GM19023 (cell line): ENCODE measurements around the gene SLC25A44.
"Not testable (repeated sequence)": the region's sequence is repeated elsewhere in the genome, so short reads cannot be mapped to it uniquely, and the experiment has no call there.

Experiments used
- ATAC-seq: cut with Tn5 transposase; IDR thresholded peaks from one replicate; pipeline ENCODE4 v1.9.1; 2021; ENCODE audit warnings: mild to moderate bottlenecking, moderate library complexity; ENCODE audit not compliant: unreplicated experiment

SLC25A44 gene

GRCh38 chr1:156162430-156163037 lies 31.4 kb upstream of the SLC25A44 start:
- ATAC-seq: no peak

GRCh38 chr1:156163712-156164111 lies 30.2 kb upstream of the SLC25A44 start:
- no peak for ATAC-seq

GRCh38 chr1:156164125-156164831 lies 29.6 kb upstream of the SLC25A44 start:
- no peak for ATAC-seq

- ATAC-seq: no peak
Observed at GRCh38 chr1:156165083-156165482, 28.8 kb upstream of the SLC25A44 start.

GRCh38 chr1:156167536-156167935 lies 26.4 kb upstream of the SLC25A44 start:
- ATAC-seq: no peak

- ATAC-seq: no peak
Observed at GRCh38 chr1:156172696-156173470, 21.0 kb upstream of the SLC25A44 start.

GRCh38 chr1:156176610-156177210 lies 17.2 kb upstream of the SLC25A44 start:
- no peak for ATAC-seq

GRCh38 chr1:156177919-156178654 lies 15.8 kb upstream of the SLC25A44 start:
- ATAC-seq: no peak

- no peak for ATAC-seq
Observed at GRCh38 chr1:156180471-156180870, 13.4 kb upstream of the SLC25A44 start.

- not testable (repeated sequence) for ATAC-seq
Observed at GRCh38 chr1:156181391-156181924, 12.4 kb upstream of the SLC25A44 start.

- not testable (repeated sequence) for ATAC-seq
Observed at GRCh38 chr1:156182010-156182779, 11.7 kb upstream of the SLC25A44 start.

GRCh38 chr1:156186347-156187177 lies 7.3 kb upstream of the SLC25A44 start:
- ATAC-seq: not testable (repeated sequence)

- ATAC-seq: not testable (repeated sequence)
Observed at GRCh38 chr1:156190265-156190664, 3.6 kb upstream of the SLC25A44 start.

GRCh38 chr1:156191292-156191964 lies 2.5 kb upstream of the SLC25A44 start:
- no peak for ATAC-seq

- no peak for ATAC-seq
Observed at GRCh38 chr1:156193208-156193487, 756 bp upstream of the SLC25A44 start.

- no peak for ATAC-seq
Observed at GRCh38 chr1:156194300-156194652, 372 bp downstream of the SLC25A44 start.

- ATAC-seq: no peak
Observed at GRCh38 chr1:156195853-156196252, 1.9 kb downstream of the SLC25A44 start.

GRCh38 chr1:156196445-156196844 lies 2.5 kb downstream of the SLC25A44 start:
- ATAC-seq: no peak
